Breast epithelium (tissue), 3 donors: ENCODE measurements around the gene EFNA2.
"Not testable (repeated sequence)": the region's sequence is repeated elsewhere in the genome, so short reads cannot be mapped to it uniquely, and the experiment has no call there.

Experiments
- POLR2A ChIP-seq: fragments of 450-650 bp; IDR thresholded peaks from one replicate; pipeline ENCODE4 v1.6.1; 2016; ENCODE audit warnings: antibody characterized with exemption, mild to moderate bottlenecking, moderate library complexity
- POLR2AphosphoS5 ChIP-seq, 3 donors: sonication (generic); formaldehyde crosslinking; IDR thresholded peaks; one replicate each; pipeline ENCODE4 v1.6.1; 2017; ENCODE audit warnings: antibody characterized with exemption in 3 of 3
- TF ChIP-seq, protein P1 (sequence below), 3 donors: fragments of 450-650 bp; IDR thresholded peaks; one replicate each; pipeline ENCODE4 v1.5.1; 2016 to 2017; ENCODE audit warnings: antibody characterized with exemption in 3 of 3, mild to moderate bottlenecking in 3 of 3, moderate library complexity in 3 of 3

DNA sequence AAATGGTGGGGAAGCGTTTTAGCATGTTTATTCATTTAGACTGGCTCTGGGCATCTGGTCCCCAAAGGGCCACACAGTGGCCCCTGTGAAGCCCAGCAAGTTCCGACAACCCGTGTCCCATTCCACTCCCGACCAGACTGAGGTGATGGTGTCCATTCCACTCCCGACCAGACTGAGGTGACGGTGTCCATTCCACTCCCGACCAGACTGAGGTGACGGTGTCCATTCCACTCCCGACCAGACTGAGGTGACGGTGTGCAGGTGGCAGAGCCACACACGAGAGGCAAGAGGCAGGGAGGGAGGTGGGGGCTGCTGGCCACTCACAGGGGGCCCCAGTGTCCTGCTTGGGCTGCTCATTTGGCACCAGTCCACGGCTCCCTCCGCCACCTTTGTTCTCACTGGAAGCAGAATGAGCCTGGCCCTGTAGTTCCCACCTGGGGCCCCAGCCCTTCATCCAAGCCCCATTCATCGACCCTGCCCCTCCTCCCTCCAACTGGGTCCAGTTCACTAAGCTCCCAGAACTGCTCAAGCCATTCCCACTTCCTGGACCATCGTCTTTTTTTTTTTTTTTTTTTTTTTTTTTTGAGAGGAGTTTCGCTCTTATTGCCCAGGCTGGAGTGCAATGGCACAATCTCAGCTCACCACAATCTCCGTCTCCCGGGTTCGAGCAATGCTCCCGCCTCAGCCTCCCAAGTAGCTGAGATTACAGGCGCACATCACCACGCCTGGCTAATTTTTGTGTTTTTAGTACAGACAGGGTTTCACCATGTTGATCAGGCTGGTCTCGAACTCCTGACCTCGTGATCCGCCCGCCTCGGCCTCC lies 39.2 kb upstream of the EFNA2 start:
- TF ChIP-seq, protein P1, sequence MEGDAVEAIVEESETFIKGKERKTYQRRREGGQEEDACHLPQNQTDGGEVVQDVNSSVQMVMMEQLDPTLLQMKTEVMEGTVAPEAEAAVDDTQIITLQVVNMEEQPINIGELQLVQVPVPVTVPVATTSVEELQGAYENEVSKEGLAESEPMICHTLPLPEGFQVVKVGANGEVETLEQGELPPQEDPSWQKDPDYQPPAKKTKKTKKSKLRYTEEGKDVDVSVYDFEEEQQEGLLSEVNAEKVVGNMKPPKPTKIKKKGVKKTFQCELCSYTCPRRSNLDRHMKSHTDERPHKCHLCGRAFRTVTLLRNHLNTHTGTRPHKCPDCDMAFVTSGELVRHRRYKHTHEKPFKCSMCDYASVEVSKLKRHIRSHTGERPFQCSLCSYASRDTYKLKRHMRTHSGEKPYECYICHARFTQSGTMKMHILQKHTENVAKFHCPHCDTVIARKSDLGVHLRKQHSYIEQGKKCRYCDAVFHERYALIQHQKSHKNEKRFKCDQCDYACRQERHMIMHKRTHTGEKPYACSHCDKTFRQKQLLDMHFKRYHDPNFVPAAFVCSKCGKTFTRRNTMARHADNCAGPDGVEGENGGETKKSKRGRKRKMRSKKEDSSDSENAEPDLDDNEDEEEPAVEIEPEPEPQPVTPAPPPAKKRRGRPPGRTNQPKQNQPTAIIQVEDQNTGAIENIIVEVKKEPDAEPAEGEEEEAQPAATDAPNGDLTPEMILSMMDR (IDR thresholded peaks at IDR 0.05) = not testable (repeated sequence)
- TF ChIP-seq POLR2A; POLR2AphosphoS5 (IDR thresholded peaks at IDR 0.05): not testable (repeated sequence)
